OCI-LY7 (cell line): ENCODE results near the gene THAP6. TPM values are rescaled to one million over a fixed set of nuclear protein-coding genes. Genes with fewer than 3 reads are reported as not detected.

Source experiments
- BruUV-seq: library from RNA; stranded (reverse); fragments of 400-500 nt; replicated peaks from 2 replicates; lab custom pipeline; 2021; lab: Mats Ljungman, UMichigan
- CTCF ChIA-PET: fragments of 300-600 bp; sonication (Branson Sonifier 250); formaldehyde crosslinking; loops from one replicate; lab custom pipeline; 2022; ENCODE audit warnings: antibody characterized with exemption; ENCODE audit not compliant: unreplicated experiment; lab: Charles Lee
- POLR2A ChIA-PET: fragments of 300-600 bp; sonication (Branson Sonifier 250); formaldehyde crosslinking; loops from one replicate; lab custom pipeline; 2022; ENCODE audit warnings: antibody characterized with exemption; lab: Charles Lee
- DNase-seq: peaks from one replicate; pipeline ENCODE4 v3.0.0-alpha.2; 2015; ENCODE audit warnings: low spot score
- H2AFZ ChIP-seq: fragments of 200-600 bp; sonication (generic), shearing (Covaris generic); 2 replicates; pipeline ENCODE4 v1.6.1; 2014; ENCODE audit warnings: mild to moderate bottlenecking, antibody characterized with exemption, low read length, moderate library complexity
- H3K27ac ChIP-seq: fragments of 200-600 bp; sonication (generic); 2 replicates; pipeline ENCODE4 v1.5.1; 2014; ENCODE audit warnings: mixed run types, low read depth, mild to moderate bottlenecking, moderate library complexity, low read length, inconsistent platforms; ENCODE audit not compliant: poor library complexity, severe bottlenecking
- H3K36me3 ChIP-seq: fragments of 200-600 bp; sonication (generic); 2 replicates; pipeline ENCODE4 v1.6.1; 2014; ENCODE audit warnings: mild to moderate bottlenecking, antibody characterized with exemption, low read length, moderate library complexity, mixed read lengths; ENCODE audit not compliant: insufficient read depth
- H3K4me1 ChIP-seq: fragments of 200-600 bp; sonication (generic); 2 replicates; pipeline ENCODE4 v1.5.1; 2014; ENCODE audit warnings: mild to moderate bottlenecking, low read length; ENCODE audit not compliant: insufficient read depth, poor library complexity, severe bottlenecking
- H3K4me2 ChIP-seq: fragments of 200-600 bp; sonication (generic); 2 replicates; pipeline ENCODE4 v1.6.1; 2014; ENCODE audit warnings: mild to moderate bottlenecking, low read length
- H3K4me3 ChIP-seq: fragments of 200-600 bp; sonication (generic); 2 replicates; pipeline ENCODE4 v1.5.1; 2014; ENCODE audit warnings: mild to moderate bottlenecking, low read depth, low read length; ENCODE audit not compliant: poor library complexity, severe bottlenecking
- H3K79me2 ChIP-seq: fragments of 200-600 bp; sonication (generic); 2 replicates; pipeline ENCODE4 v1.6.1; 2016; ENCODE audit warnings: low read depth, mild to moderate bottlenecking, low read length, moderate library complexity, mixed read lengths; ENCODE audit not compliant: insufficient read depth
- H3K9me2 ChIP-seq: fragments of 200-600 bp; sonication (generic); 2 replicates; pipeline ENCODE4 v1.6.1; 2016; ENCODE audit warnings: mild to moderate bottlenecking, low read length, mixed read lengths; ENCODE audit not compliant: insufficient read depth
- H3K9me3 ChIP-seq: fragments of 200-600 bp; sonication (generic); 2 replicates; pipeline ENCODE4 v1.6.1; 2014; ENCODE audit warnings: mild to moderate bottlenecking, mixed run types, low read length, mixed read lengths
- H4K20me1 ChIP-seq: fragments of 200-600 bp; sonication (generic); 2 replicates; pipeline ENCODE4 v1.6.1; 2014; ENCODE audit warnings: mild to moderate bottlenecking, antibody characterized with exemption, low read length, moderate library complexity, mixed read lengths; ENCODE audit not compliant: insufficient read depth
- CTCF ChIP-seq: fragments of 200-600 bp; sonication (generic); conservative IDR thresholded peaks from 2 replicates; pipeline ENCODE4 v1.5.1; 2014; ENCODE audit warnings: mild to moderate bottlenecking, antibody characterized with exemption, low read length, moderate library complexity, mixed read lengths
- EZH2phosphoT487 ChIP-seq: fragments of 200-600 bp; sonication (generic); IDR thresholded peaks from 2 replicates; pipeline ENCODE4 v1.6.1; 2018; ENCODE audit warnings: low read depth, borderline replicate concordance, mild to moderate bottlenecking, mixed run types, antibody characterized with exemption, low read length, moderate library complexity, mixed read lengths
- intact Hi-C: fragments of 100-400 bp; cut with micrococcal nuclease; formaldehyde crosslinking; loops from one replicate; pipeline ENCODE4 v1.10.0; 2022; ENCODE audit not compliant: unreplicated experiment
- total RNA-seq, 2 experiments: library from RNA; depleted of rRNA in 1 of 2; stranded (reverse); fragments of >200 nt in 1 of 2; shearing (Covaris generic) in 1 of 2; gene quantifications; 2 replicates each; pipeline ENCODE4 v1.2.3, GENCODE V29; 2014 to 2022

THAP6 gene
- total RNA-seq, 2 experiments from 2014 or later = 15.9 to 27.3 TPM

- Histone ChIP-seq H4K20me1 (no peaks in the 10 kb centered on the region), H3K4me3 (no peak overlapping the region), H2AFZ (no peak overlapping the region), H3K9me2 (no peaks in the 10 kb centered on the region), H3K79me2 (no peaks in the 10 kb centered on the region), H3K27ac (no peak overlapping the region), H3K9me3 (no peaks in the 10 kb centered on the region), H3K4me2 (no peak overlapping the region), H3K36me3 (0 out of 2 replicates have a peak, but pooled peaks cover 3% of the 10 kb centered on the region), H3K4me1 (no peaks in the 10 kb centered on the region)
- intact Hi-C loops = no loop called here
- BruUV-seq = no TSS peak
- ChIA-PET POLR2A (interaction anchor here (0.7 kb wide), 1 partner anchor 566 kb away, joined by 3 read pairs; no protein-coding TSS in a partner anchor), CTCF (no interaction called here)
- DNase-seq = no peak
- TF ChIP-seq EZH2phosphoT487 (no peak), CTCF (no peak)
Measured at GRCh38 chr4:75544870-75545269, 30.6 kb downstream of the THAP6 start.

GRCh38 chr4:75545526-75545925, 31.3 kb downstream of the THAP6 start:
- intact Hi-C loops = no loop called here

More at GRCh38 chr4:75545526-75545925, 31.3 kb downstream of the THAP6 start:
- Histone ChIP-seq H3K36me3 (0 out of 2 replicates have a peak, but pooled peaks cover 3% of the 10 kb centered on the region), H3K79me2 (no peaks in the 10 kb centered on the region), H3K27ac (no peak overlapping the region), H2AFZ (no peak overlapping the region), H3K4me2 (no peak overlapping the region), H3K9me3 (no peaks in the 10 kb centered on the region), H4K20me1 (no peaks in the 10 kb centered on the region), H3K4me3 (no peak overlapping the region), H3K4me1 (no peaks in the 10 kb centered on the region), H3K9me2 (no peaks in the 10 kb centered on the region)
- DNase-seq = no peak
- ChIA-PET POLR2A (no interaction called here), CTCF (no interaction called here)
- TF ChIP-seq EZH2phosphoT487 (no peak), CTCF (no peak)
- BruUV-seq = no TSS peak
